IMR-90 (cell line): ENCODE results near the gene THBS1. TPM values are rescaled to one million over a fixed set of nuclear protein-coding genes. Genes with fewer than 3 reads are reported as not detected.

Source experiments
- ATAC-seq: fragments of 200-7000 bp; cut with Tn5 transposase; 2 replicates; pipeline ENCODE4 v1.9.1; 2020; ENCODE audit warnings: low read depth, mild to moderate bottlenecking, moderate library complexity
- BruUV-seq: library from RNA; stranded (reverse); fragments of 400-500 nt; replicated peaks from 2 replicates; lab custom pipeline; 2021; lab: Mats Ljungman, UMichigan
- CTCF ChIA-PET: fragments of 300-600 bp; formaldehyde crosslinking; extraction: SDS; loops from one replicate; lab custom pipeline; 2021; ENCODE audit warnings: antibody characterized with exemption; lab: Yijun Ruan, JAX
- POLR2A ChIA-PET: fragments of 300-600 bp; sonication (Branson Sonifier 250); formaldehyde crosslinking; loops from one replicate; lab custom pipeline; 2022; ENCODE audit warnings: antibody characterized with exemption; ENCODE audit not compliant: unreplicated experiment; lab: Charles Lee
- DNase-seq: peaks from one replicate; pipeline ENCODE4 v3.0.0; 2013
- H2AFZ ChIP-seq: replicated peaks from 2 replicates; pipeline ENCODE3; 2013; ENCODE audit warnings: low read length, mild to moderate bottlenecking; ENCODE audit not compliant: poor library complexity
- H2AK5ac ChIP-seq: 2 replicates; pipeline ENCODE4 v1.6.1; 2013; ENCODE audit warnings: low read depth, low read length, inconsistent platforms
- H2AK9ac ChIP-seq: replicated peaks from 2 replicates; pipeline ENCODE3; 2013; ENCODE audit warnings: mild to moderate bottlenecking, low read depth, low read length, moderate library complexity; ENCODE audit not compliant: poor library complexity
- H2BK120ac ChIP-seq: 2 replicates; pipeline ENCODE4 v1.6.1; 2013; ENCODE audit warnings: low read depth, low read length, inconsistent platforms
- H2BK15ac ChIP-seq: 3 replicates; pipeline ENCODE4 v1.6.1; 2013; ENCODE audit warnings: low read depth, low read length, inconsistent platforms
- H2BK20ac ChIP-seq: 2 replicates; pipeline ENCODE4 v1.6.1; 2013; ENCODE audit warnings: low read depth, mild to moderate bottlenecking, inconsistent platforms, low read length, moderate library complexity
- H2BK5ac ChIP-seq: 2 replicates; pipeline ENCODE4 v1.6.1; 2013; ENCODE audit warnings: mild to moderate bottlenecking, low read depth, low read length, inconsistent platforms; ENCODE audit not compliant: poor library complexity, severe bottlenecking
- H3K14ac ChIP-seq: replicated peaks from 2 replicates; pipeline ENCODE4 v1.6.1; 2013; ENCODE audit warnings: low read depth, low read length, inconsistent platforms
- H3K18ac ChIP-seq: 2 replicates; pipeline ENCODE4 v1.6.1; 2013; ENCODE audit warnings: low read depth, low read length, control low read depth
- H3K23ac ChIP-seq: 2 replicates; pipeline ENCODE4 v1.6.1; 2013; ENCODE audit warnings: low read depth, low read length, inconsistent platforms
- H3K27ac ChIP-seq: 2 replicates; pipeline ENCODE4 v1.5.1; 2013; ENCODE audit warnings: mild to moderate bottlenecking, control low read depth, low read length; ENCODE audit not compliant: insufficient read depth
- H3K27me3 ChIP-seq: 2 replicates; pipeline ENCODE4 v1.6.1; 2013; ENCODE audit warnings: low read length; ENCODE audit not compliant: control insufficient read depth, insufficient read depth
- H3K36me3 ChIP-seq: 2 replicates; pipeline ENCODE4 v1.6.1; 2013; ENCODE audit warnings: low read length, mixed read lengths; ENCODE audit not compliant: control insufficient read depth, insufficient read depth
- H3K4ac ChIP-seq: 2 replicates; pipeline ENCODE4 v1.6.1; 2013; ENCODE audit warnings: low read depth, low read length, inconsistent platforms
- H3K4me1 ChIP-seq: 2 replicates; pipeline ENCODE4 v1.6.1; 2013; ENCODE audit warnings: low read length, mixed read lengths; ENCODE audit not compliant: control insufficient read depth, insufficient read depth
- H3K4me2 ChIP-seq: 2 replicates; pipeline ENCODE4 v1.6.1; 2013; ENCODE audit warnings: low read depth, mild to moderate bottlenecking, control low read depth, low read length, moderate library complexity
- H3K4me3 ChIP-seq: 2 replicates; pipeline ENCODE4 v1.5.1; 2013; ENCODE audit warnings: low read depth, mild to moderate bottlenecking, control low read depth, low read length, moderate library complexity; ENCODE audit not compliant: insufficient read depth
- H3K56ac ChIP-seq: 2 replicates; pipeline ENCODE4 v1.6.1; 2013; ENCODE audit warnings: low read length, inconsistent platforms; ENCODE audit not compliant: insufficient read depth; ENCODE audit errors: extremely low read depth
- H3K79me1 ChIP-seq, 2 experiments: 2 replicates each; pipeline ENCODE4 v1.6.1; 2013; ENCODE audit warnings: low read length in 2 of 2, inconsistent platforms in 1 of 2, low read depth in 1 of 2
- H3K9ac ChIP-seq: 2 replicates; pipeline ENCODE4 v1.6.1; 2013; ENCODE audit warnings: low read depth, low read length, control low read depth
- H3K9me1 ChIP-seq: 2 replicates; pipeline ENCODE4 v1.6.1; 2013; ENCODE audit warnings: low read length, inconsistent platforms; ENCODE audit not compliant: insufficient read depth
- H3K9me3 ChIP-seq: 2 replicates; pipeline ENCODE4 v1.6.1; 2013; ENCODE audit warnings: low read length; ENCODE audit not compliant: control insufficient read depth, insufficient read depth
- H4K20me1 ChIP-seq: 2 replicates; pipeline ENCODE4 v1.6.1; 2013; ENCODE audit warnings: low read length, inconsistent platforms; ENCODE audit not compliant: insufficient read depth
- H4K5ac ChIP-seq: 2 replicates; pipeline ENCODE4 v1.6.1; 2013; ENCODE audit warnings: mild to moderate bottlenecking, low read depth, low read length, control low read depth
- H4K8ac ChIP-seq, 2 experiments: 2 replicates each; pipeline ENCODE4 v1.6.1; 2013; ENCODE audit warnings: low read depth in 2 of 2, low read length in 2 of 2, control low read depth in 1 of 2, inconsistent platforms in 1 of 2
- H4K91ac ChIP-seq: 2 replicates; pipeline ENCODE4 v1.6.1; 2013; ENCODE audit warnings: low read depth, low read length, inconsistent platforms; ENCODE audit not compliant: insufficient read depth
- BHLHE40 ChIP-seq: fragments of 150-350 bp; IDR thresholded peaks from 2 replicates; pipeline ENCODE4 v1.6.1; 2016; ENCODE audit warnings: mild to moderate bottlenecking, low read depth, low read length
- CEBPB ChIP-seq: IDR thresholded peaks from 2 replicates; pipeline ENCODE4 v1.6.1; 2012; ENCODE audit warnings: low read depth, low read length, improper control_type of control experiment
- FOS ChIP-seq: fragments of 150-350 bp; IDR thresholded peaks from 2 replicates; pipeline ENCODE4 v1.6.1; 2016; ENCODE audit warnings: low read depth, low read length
- MXI1 ChIP-seq: IDR thresholded peaks from 2 replicates; pipeline ENCODE4 v1.6.1; 2012; ENCODE audit warnings: low read depth, mild to moderate bottlenecking, low read length, moderate library complexity, borderline replicate concordance
- POLR2A ChIP-seq: IDR thresholded peaks from 2 replicates; pipeline ENCODE4 v1.6.1; 2012; ENCODE audit warnings: mild to moderate bottlenecking, low read depth, low read length
- whole genome bisulfite sequencing, 2 experiments: methylation state at CpG; one replicate each; pipeline versions ENCODE4 v1.1.5 to v1.1.7; 2013; ENCODE audit warnings: missing lambda C conversion rate in 2 of 2; ENCODE audit not compliant: insufficient read length in 1 of 2; ENCODE audit errors: extremely low coverage in 2 of 2; 5-methylcytosine and 5-hydroxymethylcytosine counted together
- dilution Hi-C: fragments of 300-500 bp; cut with HindIII; formaldehyde crosslinking; loops from one replicate; pipeline ENCODE4 v1.14.3; 2018; ENCODE audit warnings: low sequenced_read_pairs; ENCODE audit not compliant: unreplicated experiment
- in situ Hi-C: fragments of 300-500 bp; cut with MboI; formaldehyde crosslinking; loops from 3 replicates; pipeline ENCODE4 v1.14.3; 2019; ENCODE audit warnings: low sequenced_read_pairs, inconsistent platforms, mixed read lengths
- intact Hi-C: fragments of 100-400 bp; cut with micrococcal nuclease; formaldehyde crosslinking; loops from 2 replicates; pipeline ENCODE4 v1.10.0; 2022
- polyA plus RNA-seq, 3 experiments: library from polyadenylated mRNA; depleted of rRNA; stranded (reverse); fragments of >200 nt; gene quantifications; 2 replicates each; pipeline ENCODE4 v1.2.3, GENCODE V29; 2012; ENCODE audit warnings: low replicate concordance in 1 of 3
- total RNA-seq: library from RNA; depleted of rRNA; stranded (reverse); fragments of >200 nt; gene quantifications from 2 replicates; pipeline ENCODE4 v1.2.3, GENCODE V29; 2012

Gene THBS1
- total and polyA plus RNA-seq, 2 of the 4 experiments (the other 2 are of a cell fraction): 1,562 to 4,071 TPM

- in situ Hi-C loops: no loop called here
- no TSS peak for BruUV-seq
- no peaks in the 10 kb centered on the region for H3K79me1 ChIP-seq
- no peak overlapping the region for H3K9ac ChIP-seq
- peak overlapping the region; percentile 50; the same call in 1 of the 2 replicates for H3K4me2 ChIP-seq
- no peak overlapping the region for H3K14ac ChIP-seq
- no peak overlapping the region for H3K18ac ChIP-seq
- H2AK5ac ChIP-seq: no peak overlapping the region
- no peak overlapping the region for H3K56ac ChIP-seq
- DNase-seq (peak; percentile 76), ATAC-seq (peak; percentile 86)
- H3K27ac ChIP-seq: no peak overlapping the region; the same call in 1 of the 2 replicates
- no peak overlapping the region for H3K23ac ChIP-seq
- no peaks in the 10 kb centered on the region for H3K36me3 ChIP-seq
- H3K9me3 ChIP-seq: no peaks in the 10 kb centered on the region
- intact Hi-C loops: no loop called here
- no peak overlapping the region for H4K91ac ChIP-seq
- ChIA-PET POLR2A (no interaction called here), CTCF (interaction anchor here (1.5 kb wide), 2 partner anchors 11 to 13 kb away, joined by 3 to 4 read pairs; no protein-coding TSS in a partner anchor)
- peaks cover 6% of the 10 kb centered on the region; the same call in 1 of the 2 replicates for H3K4me1 ChIP-seq
- no peaks in the 10 kb centered on the region; the same call in 1 of the 2 replicates for H3K27me3 ChIP-seq
- no peak overlapping the region for H3K4ac ChIP-seq
- no peak overlapping the region for H2BK120ac ChIP-seq
- H4K8ac ChIP-seq: no peak overlapping the region
- no peaks in the 10 kb centered on the region for H4K20me1 ChIP-seq
- H2AK9ac ChIP-seq: no peak overlapping the region
- H2BK5ac ChIP-seq: peak overlapping the region; percentile 39
- no peak overlapping the region for H4K5ac ChIP-seq
- no peak overlapping the region for H2AFZ ChIP-seq
- dilution Hi-C loops: no loop called here
- peaks cover 2% of the 10 kb centered on the region; the same call in 1 of the 2 replicates for H3K9me1 ChIP-seq
- no peak overlapping the region for H3K4me3 ChIP-seq
- TF ChIP-seq CEBPB (no peak), POLR2A (no peak), BHLHE40 (peak; percentile 42), MXI1 (peak; percentile 67; the same call in 1 of the 2 replicates), FOS (peak; percentile 82; the same call in 1 of the 2 replicates)
- WGBS, 2 experiments: no CpG with 5 or more reads among the region's 5 CpGs
- H2BK15ac ChIP-seq: no peak overlapping the region
- H2BK20ac ChIP-seq: no peak overlapping the region
These were observed 61.2 kb downstream of the THBS1 start for GRCh38 chr15:39642011-39642640.
